Endothelial cell of umbilical vein (primary cell): Measurements from ENCODE around the gene SORCS1.

Experiments used
- EZH2 ChIP-seq: IDR thresholded peaks from 2 replicates; pipeline ENCODE4 v1.6.1; 2012; ENCODE audit warnings: borderline replicate concordance, low read depth, mild to moderate bottlenecking, moderate library complexity, low read length, inconsistent platforms; ENCODE audit not compliant: severe bottlenecking
- FOS ChIP-seq: IDR thresholded peaks from 2 replicates; pipeline ENCODE4 v1.6.1; 2011; ENCODE audit warnings: mild to moderate bottlenecking, low read length, moderate library complexity, borderline replicate concordance; ENCODE audit not compliant: insufficient read depth
- JUN ChIP-seq: IDR thresholded peaks from 2 replicates; pipeline ENCODE4 v1.6.1; 2011; ENCODE audit warnings: borderline replicate concordance, low read depth; ENCODE audit not compliant: insufficient read length, insufficient read depth
- MYC ChIP-seq: IDR thresholded peaks from one replicate; pipeline ENCODE4 v1.6.1; 2011; ENCODE audit warnings: mild to moderate bottlenecking, low read depth, low read length
- POLR2A ChIP-seq: IDR thresholded peaks from 2 replicates; pipeline ENCODE4 v1.6.1; 2012; ENCODE audit warnings: low read depth, mild to moderate bottlenecking, control low read depth, low read length
- POLR2AphosphoS5 ChIP-seq: IDR thresholded peaks from 2 replicates; pipeline ENCODE4 v1.6.1; 2012; ENCODE audit warnings: low read depth, mild to moderate bottlenecking, control low read depth, low read length, moderate library complexity; ENCODE audit not compliant: insufficient read depth
- TF ChIP-seq, protein P1 (sequence below), 2 donors: IDR thresholded peaks; 1 replicate in 1 of 2; 2 replicates in 1 of 2; pipeline ENCODE4 v1.5.1; 2011; ENCODE audit warnings: low read length in 2 of 2, mild to moderate bottlenecking in 2 of 2, moderate library complexity in 2 of 2, control low read depth in 1 of 2, inconsistent platforms in 1 of 2, low read depth in 1 of 2; ENCODE audit not compliant: insufficient read depth in 1 of 2; ENCODE audit errors: extremely low read depth in 1 of 2
- TF ChIP-seq, protein P2 (sequence below): IDR thresholded peaks from 2 replicates; pipeline ENCODE4 v1.6.1; 2011; ENCODE audit not compliant: insufficient read depth, insufficient read length

DNA sequence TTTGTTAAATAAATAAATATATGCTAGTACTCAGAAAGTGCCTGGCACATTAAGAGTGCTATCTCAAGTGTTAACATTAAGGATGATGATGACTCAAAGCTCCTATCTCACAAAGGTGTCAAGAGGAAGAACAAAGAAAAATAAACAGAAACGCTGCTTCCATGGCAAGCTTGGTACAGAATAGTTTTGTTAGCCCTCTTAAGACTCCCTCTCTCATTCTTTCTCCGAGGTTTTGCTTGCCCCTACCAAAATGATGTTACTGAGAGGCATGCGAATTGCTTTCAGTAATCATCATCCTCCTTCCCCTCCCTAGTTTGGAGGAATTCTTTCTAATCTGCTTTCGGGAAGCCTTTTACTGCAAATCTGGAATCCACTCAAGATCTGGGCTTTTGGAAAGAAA, 96.7 kb downstream of the SORCS1 start:
- no peak for TF ChIP-seq MYC
- no peak for TF ChIP-seq FOS
- TF ChIP-seq JUN: no peak
- TF ChIP-seq POLR2A: no peak
- TF ChIP-seq, protein P1, sequence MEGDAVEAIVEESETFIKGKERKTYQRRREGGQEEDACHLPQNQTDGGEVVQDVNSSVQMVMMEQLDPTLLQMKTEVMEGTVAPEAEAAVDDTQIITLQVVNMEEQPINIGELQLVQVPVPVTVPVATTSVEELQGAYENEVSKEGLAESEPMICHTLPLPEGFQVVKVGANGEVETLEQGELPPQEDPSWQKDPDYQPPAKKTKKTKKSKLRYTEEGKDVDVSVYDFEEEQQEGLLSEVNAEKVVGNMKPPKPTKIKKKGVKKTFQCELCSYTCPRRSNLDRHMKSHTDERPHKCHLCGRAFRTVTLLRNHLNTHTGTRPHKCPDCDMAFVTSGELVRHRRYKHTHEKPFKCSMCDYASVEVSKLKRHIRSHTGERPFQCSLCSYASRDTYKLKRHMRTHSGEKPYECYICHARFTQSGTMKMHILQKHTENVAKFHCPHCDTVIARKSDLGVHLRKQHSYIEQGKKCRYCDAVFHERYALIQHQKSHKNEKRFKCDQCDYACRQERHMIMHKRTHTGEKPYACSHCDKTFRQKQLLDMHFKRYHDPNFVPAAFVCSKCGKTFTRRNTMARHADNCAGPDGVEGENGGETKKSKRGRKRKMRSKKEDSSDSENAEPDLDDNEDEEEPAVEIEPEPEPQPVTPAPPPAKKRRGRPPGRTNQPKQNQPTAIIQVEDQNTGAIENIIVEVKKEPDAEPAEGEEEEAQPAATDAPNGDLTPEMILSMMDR (IDR thresholded peaks at IDR 0.05; ENCODE audit: extremely low read depth in 1 of 2, insufficient read depth in 1 of 2, low read depth in 1 of 2, low read length in 2 of 2): no peak
- TF ChIP-seq POLR2AphosphoS5: no peak
- TF ChIP-seq, protein P2, sequence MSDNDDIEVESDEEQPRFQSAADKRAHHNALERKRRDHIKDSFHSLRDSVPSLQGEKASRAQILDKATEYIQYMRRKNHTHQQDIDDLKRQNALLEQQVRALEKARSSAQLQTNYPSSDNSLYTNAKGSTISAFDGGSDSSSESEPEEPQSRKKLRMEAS: no peak
- no peak for TF ChIP-seq EZH2
